Measurements from ENCODE around the gene IQGAP2. TPM values are rescaled to one million over a fixed set of nuclear protein-coding genes. Genes with fewer than 3 reads are reported as not detected.

The IQGAP2 gene
- total RNA-seq, 1 experiment from 2014 or later, result 13.4 TPM

DNA sequence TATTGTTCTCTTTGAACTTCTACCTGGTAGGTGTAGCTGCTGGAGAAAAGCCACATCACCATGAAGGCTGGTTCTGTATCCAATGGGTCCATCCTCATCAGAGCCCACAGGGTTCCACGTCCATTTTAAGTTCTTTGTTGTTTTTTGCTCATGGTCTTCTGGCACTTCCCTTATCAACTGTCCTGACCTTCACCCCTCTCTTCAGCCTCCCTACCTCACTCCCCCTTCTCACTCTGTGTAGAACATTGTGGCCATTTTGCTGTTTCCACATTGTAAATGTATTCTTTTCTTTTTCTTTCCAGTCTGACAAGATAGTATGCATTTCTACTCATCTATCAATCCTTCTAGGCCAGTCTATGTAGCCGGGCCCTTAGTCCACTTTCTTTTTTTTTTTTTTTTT, 264.4 kb downstream of the IQGAP2 start:
- no TSS peak for BruUV-seq (replicated peaks)
- CTCF ChIA-PET, result interaction anchor here (0.7 kb wide), 1 partner anchor 11 kb away, joined by 3 read pairs; no protein-coding TSS in a partner anchor
- Mint-ChIP-seq H3K9me3 (ENCODE audit: low read depth, unreplicated experiment) (no peaks in the 10 kb centered on the region), H3K27ac (ENCODE audit: unreplicated experiment) (no peak overlapping the region), H3K27me3 (ENCODE audit: unreplicated experiment) (no peaks in the 10 kb centered on the region), H3K4me3 (ENCODE audit: low read depth, unreplicated experiment) (no peak overlapping the region), H3K36me3 (ENCODE audit: insufficient read depth, unreplicated experiment) (peaks cover 6% of the 10 kb centered on the region), H3K4me1 (ENCODE audit: low read depth, unreplicated experiment) (peaks cover 15% of the 10 kb centered on the region)
- TF ChIP-seq CTCF (IDR thresholded peaks at IDR 0.05; ENCODE audit: unreplicated experiment), result no peak
- no peak for DNase-seq
- intact Hi-C loops (cut with micrococcal nuclease; ENCODE audit: unreplicated experiment), result no loop called here

- H3K36me3 Mint-ChIP-seq (ENCODE audit: insufficient read depth, unreplicated experiment), result peaks cover 1% of the 10 kb centered on the region
- BruUV-seq (replicated peaks), result no TSS peak
- H3K9me3 Mint-ChIP-seq (ENCODE audit: low read depth, unreplicated experiment), result no peaks in the 10 kb centered on the region
- no peak for DNase-seq
- CTCF ChIA-PET, result interaction anchor here (0.6 kb wide), 1 partner anchor 101 kb away, joined by 5 read pairs; no protein-coding TSS in a partner anchor
- peaks cover 1% of the 10 kb centered on the region for H3K4me1 Mint-ChIP-seq (ENCODE audit: low read depth, unreplicated experiment)
- no peak overlapping the region for H3K4me3 Mint-ChIP-seq (ENCODE audit: low read depth, unreplicated experiment)
- H3K27me3 Mint-ChIP-seq (ENCODE audit: unreplicated experiment), result no peaks in the 10 kb centered on the region
- intact Hi-C loops (cut with micrococcal nuclease; ENCODE audit: unreplicated experiment), result no loop called here
- no peak for TF ChIP-seq CTCF (IDR thresholded peaks at IDR 0.05; ENCODE audit: unreplicated experiment)
- H3K27ac Mint-ChIP-seq (ENCODE audit: unreplicated experiment), result no peak overlapping the region
These were observed 266.2 kb downstream of the IQGAP2 start for GRCh38 chr5:76669245-76669644.

GRCh38 chr5:76670508-76670907, 267.4 kb downstream of the IQGAP2 start:
- Mint-ChIP-seq H3K4me3 (ENCODE audit: low read depth, unreplicated experiment) (no peak overlapping the region), H3K9me3 (ENCODE audit: low read depth, unreplicated experiment) (no peaks in the 10 kb centered on the region), H3K27ac (ENCODE audit: unreplicated experiment) (no peak overlapping the region), H3K4me1 (ENCODE audit: low read depth, unreplicated experiment) (no peaks in the 10 kb centered on the region), H3K27me3 (ENCODE audit: unreplicated experiment) (no peaks in the 10 kb centered on the region), H3K36me3 (ENCODE audit: insufficient read depth, unreplicated experiment) (no peaks in the 10 kb centered on the region)
- intact Hi-C loops (cut with micrococcal nuclease; ENCODE audit: unreplicated experiment), result no loop called here
- TF ChIP-seq CTCF (IDR thresholded peaks at IDR 0.05; ENCODE audit: unreplicated experiment), result no peak
- CTCF ChIA-PET, result no interaction called here
- no TSS peak for BruUV-seq (replicated peaks)
- no peak for DNase-seq

GRCh38 chr5:76672242-76672641, 269.2 kb downstream of the IQGAP2 start:
- BruUV-seq (replicated peaks), result no TSS peak
- DNase-seq, result no peak
- Mint-ChIP-seq H3K36me3 (ENCODE audit: insufficient read depth, unreplicated experiment) (no peaks in the 10 kb centered on the region), H3K9me3 (ENCODE audit: low read depth, unreplicated experiment) (no peaks in the 10 kb centered on the region), H3K27ac (ENCODE audit: unreplicated experiment) (no peak overlapping the region), H3K4me1 (ENCODE audit: low read depth, unreplicated experiment) (no peaks in the 10 kb centered on the region), H3K4me3 (ENCODE audit: low read depth, unreplicated experiment) (no peak overlapping the region), H3K27me3 (ENCODE audit: unreplicated experiment) (no peaks in the 10 kb centered on the region)
- TF ChIP-seq CTCF (IDR thresholded peaks at IDR 0.05; ENCODE audit: unreplicated experiment), result no peak
- CTCF ChIA-PET, result no interaction called here
- intact Hi-C loops (cut with micrococcal nuclease; ENCODE audit: unreplicated experiment), result no loop called here

Measured in Calu3 (cell line).